Adipocyte (in vitro differentiated cells): ENCODE data around the gene ESF1.

ENCODE experiments used
- DNase-seq: peaks from one replicate; pipeline ENCODE4 v3.0.0-alpha.2; 2015; ENCODE audit warnings: low read depth
- H3K27me3 ChIP-seq: replicated peaks from 2 replicates; pipeline ENCODE4 v1.7.0; 2013; ENCODE audit warnings: mild to moderate bottlenecking, low read length, moderate library complexity; ENCODE audit not compliant: control insufficient read depth, insufficient read depth
- H3K36me3 ChIP-seq: 2 replicates; pipeline ENCODE4 v1.7.0; 2013; ENCODE audit warnings: low read length, mild to moderate bottlenecking, moderate library complexity; ENCODE audit not compliant: control insufficient read depth, insufficient read depth, severe bottlenecking
- H3K4me1 ChIP-seq: 2 replicates; pipeline ENCODE4 v1.7.0; 2013; ENCODE audit warnings: mild to moderate bottlenecking, low read length, moderate library complexity; ENCODE audit not compliant: control insufficient read depth, insufficient read depth
- H3K4me3 ChIP-seq: 2 replicates; pipeline ENCODE4 v1.7.0; 2013; ENCODE audit warnings: mild to moderate bottlenecking, low read length, moderate library complexity
- H3K9ac ChIP-seq: 2 replicates; pipeline ENCODE4 v1.7.0; 2013; ENCODE audit warnings: mild to moderate bottlenecking, low read length, moderate library complexity
- H3K9me3 ChIP-seq: 2 replicates; pipeline ENCODE4 v1.7.0; 2013; ENCODE audit warnings: mild to moderate bottlenecking, low read length, moderate library complexity; ENCODE audit not compliant: control insufficient read depth

ESF1 gene

DNA sequence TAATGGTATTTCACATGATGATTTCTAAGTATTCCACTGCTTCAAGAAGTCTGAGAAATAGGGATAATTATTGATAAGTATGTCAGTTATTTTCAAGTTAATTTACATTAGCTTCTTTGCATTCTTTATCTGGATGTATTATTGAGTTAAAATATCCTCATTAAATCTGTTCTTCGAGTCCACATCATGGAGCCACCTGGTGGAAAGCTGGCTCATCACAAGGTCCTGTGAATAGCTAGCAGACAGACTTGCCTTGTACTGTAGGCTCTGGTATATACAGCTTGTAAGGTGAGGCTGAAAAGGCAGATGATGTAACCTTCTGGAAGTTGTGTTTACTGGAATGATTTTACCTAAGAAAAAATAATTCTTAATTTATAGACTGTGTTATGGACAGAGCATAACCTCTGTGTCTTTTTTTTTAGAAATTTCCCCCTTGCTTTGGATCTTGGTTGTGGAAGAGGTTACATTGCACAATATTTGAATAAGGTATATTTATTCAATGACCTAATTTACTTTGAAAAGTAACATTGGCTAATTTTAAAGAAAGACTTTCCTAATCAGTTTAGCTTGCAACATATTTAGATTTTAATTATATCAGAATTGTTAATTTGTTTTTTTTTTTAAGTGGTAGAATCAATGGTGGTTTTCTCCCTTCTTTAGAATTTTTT lies 3.6 kb upstream of the ESF1 start:
- Histone ChIP-seq H3K27me3 (no peaks in the 10 kb centered on the region), H3K9ac (no peak overlapping the region), H3K4me1 (peaks cover 39% of the 10 kb centered on the region), H3K36me3 (peaks cover 58% of the 10 kb centered on the region), H3K4me3 (no peak overlapping the region), H3K9me3 (no peaks in the 10 kb centered on the region)
- DNase-seq = peak; percentile 70

DNA sequence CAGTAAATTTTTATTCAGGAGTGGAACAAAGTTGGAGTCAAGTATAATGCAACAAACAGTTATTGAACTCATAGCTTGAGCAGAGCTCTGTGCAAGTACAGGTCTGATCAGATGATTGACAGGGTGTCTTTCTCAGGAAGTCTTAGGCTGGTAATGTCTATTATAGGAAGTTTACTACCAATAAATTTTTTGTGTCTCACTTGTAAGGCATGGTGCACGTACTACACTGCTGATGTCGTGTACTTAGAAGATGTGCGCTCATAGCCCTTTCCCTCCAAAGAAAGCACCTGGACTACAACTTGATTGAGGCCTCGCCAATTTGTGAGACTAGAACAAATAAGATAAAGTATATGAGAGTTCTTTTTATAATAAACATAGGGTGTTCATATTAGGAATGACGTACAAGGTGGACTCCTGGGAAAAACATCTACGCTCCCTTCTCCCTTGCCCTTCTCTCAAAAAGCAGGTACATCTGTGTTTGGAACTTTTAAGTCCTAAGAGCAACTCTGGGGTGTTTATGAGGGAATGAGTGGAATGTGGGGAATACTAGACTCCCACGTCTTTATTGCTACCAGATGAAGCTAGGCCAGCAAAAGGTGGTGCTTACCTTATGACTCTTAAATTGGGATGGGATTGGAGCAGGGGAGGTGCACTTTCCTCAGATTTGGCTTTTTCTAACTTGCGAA lies 1.6 kb upstream of the ESF1 start:
- peak overlapping the region; percentile 96 for H3K4me3 ChIP-seq
- H3K9me3 ChIP-seq = no peaks in the 10 kb centered on the region
- H3K9ac ChIP-seq = peak overlapping the region; percentile 94
- DNase-seq = no peak
- no peaks in the 10 kb centered on the region for H3K27me3 ChIP-seq
- H3K4me1 ChIP-seq = peaks cover 31% of the 10 kb centered on the region
- H3K36me3 ChIP-seq = peaks cover 51% of the 10 kb centered on the region

- H3K27me3 ChIP-seq = no peaks in the 10 kb centered on the region
- H3K9me3 ChIP-seq = no peaks in the 10 kb centered on the region
- H3K36me3 ChIP-seq = peaks cover 47% of the 10 kb centered on the region
- peak overlapping the region; percentile 96 for H3K4me3 ChIP-seq
- H3K9ac ChIP-seq = peak overlapping the region; percentile 94
- peaks cover 31% of the 10 kb centered on the region for H3K4me1 ChIP-seq
- no peak for DNase-seq
These were observed 337 bp downstream of the ESF1 start for GRCh38 chr20:13784271-13784892.

GRCh38 chr20:13783528-13783927 lies 1.2 kb downstream of the ESF1 start:
- peaks cover 39% of the 10 kb centered on the region for H3K36me3 ChIP-seq
- H3K4me1 ChIP-seq = peaks cover 31% of the 10 kb centered on the region
- H3K9me3 ChIP-seq = no peaks in the 10 kb centered on the region
- no peaks in the 10 kb centered on the region for H3K27me3 ChIP-seq
- DNase-seq = no peak
- H3K4me3 ChIP-seq = peak overlapping the region; percentile 96
- peak overlapping the region; percentile 94 for H3K9ac ChIP-seq

DNA sequence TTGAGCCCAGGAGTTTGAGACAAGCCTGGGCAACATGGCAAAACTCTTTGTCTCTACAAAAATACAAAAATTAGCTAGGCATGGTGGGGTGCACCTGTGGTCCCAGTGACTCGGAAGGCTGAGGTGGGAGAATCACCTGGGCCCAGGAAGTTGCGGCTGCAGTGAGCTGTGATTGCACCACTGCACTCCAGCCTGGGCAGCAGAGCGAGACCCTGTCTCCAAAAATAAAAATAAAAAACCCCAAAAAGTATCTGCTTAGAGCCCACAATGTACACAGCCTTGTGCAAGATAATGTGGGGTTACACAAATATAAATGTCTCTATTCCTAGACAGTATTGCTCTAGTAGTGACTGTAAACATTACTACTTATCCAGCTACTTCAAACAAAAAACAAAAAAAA lies 5.9 kb downstream of the ESF1 start:
- no peak overlapping the region for H3K4me3 ChIP-seq
- H3K36me3 ChIP-seq = peaks cover 62% of the 10 kb centered on the region
- no peak for DNase-seq
- no peak overlapping the region for H3K9ac ChIP-seq
- no peaks in the 10 kb centered on the region for H3K9me3 ChIP-seq
- H3K4me1 ChIP-seq = peaks cover 10% of the 10 kb centered on the region
- H3K27me3 ChIP-seq = no peaks in the 10 kb centered on the region

DNA sequence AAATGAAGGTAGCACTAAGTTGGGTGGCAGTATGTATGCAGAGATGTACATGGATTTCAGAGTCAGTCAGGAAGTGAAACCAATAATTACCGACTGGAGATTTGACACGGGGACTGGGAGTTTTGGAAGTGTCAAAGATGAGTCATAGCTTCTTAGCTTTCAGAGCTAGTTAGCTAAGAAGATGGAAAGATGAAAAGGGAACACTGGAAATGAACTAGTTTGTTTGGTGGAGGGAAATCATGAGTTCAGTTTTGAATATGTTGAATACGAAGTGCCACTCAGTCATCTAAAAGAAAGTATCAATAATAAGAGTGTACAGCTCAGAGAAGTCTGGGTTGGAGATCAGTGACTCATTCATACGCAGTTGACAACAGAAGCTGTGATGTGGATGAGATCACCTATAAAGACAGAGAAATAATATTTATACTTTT lies 7.5 kb downstream of the ESF1 start:
- no peak overlapping the region for H3K9ac ChIP-seq
- no peak for DNase-seq
- no peaks in the 10 kb centered on the region for H3K9me3 ChIP-seq
- H3K4me1 ChIP-seq = peaks cover 7% of the 10 kb centered on the region
- no peaks in the 10 kb centered on the region for H3K27me3 ChIP-seq
- H3K4me3 ChIP-seq = no peak overlapping the region
- peaks cover 57% of the 10 kb centered on the region for H3K36me3 ChIP-seq

GRCh38 chr20:13775867-13776266 lies 8.9 kb downstream of the ESF1 start:
- Histone ChIP-seq H3K4me1 (peaks cover 8% of the 10 kb centered on the region), H3K27me3 (no peaks in the 10 kb centered on the region), H3K4me3 (no peak overlapping the region), H3K36me3 (peaks cover 55% of the 10 kb centered on the region), H3K9me3 (no peaks in the 10 kb centered on the region), H3K9ac (no peak overlapping the region)
- no peak for DNase-seq

- DNase-seq = no peak
- H3K9me3 ChIP-seq = no peaks in the 10 kb centered on the region
- no peaks in the 10 kb centered on the region for H3K27me3 ChIP-seq
- no peak overlapping the region for H3K4me3 ChIP-seq
- H3K36me3 ChIP-seq = peaks cover 72% of the 10 kb centered on the region
- peaks cover 8% of the 10 kb centered on the region for H3K4me1 ChIP-seq
- peak overlapping the region; percentile 5 for H3K9ac ChIP-seq
These were observed 12.2 kb downstream of the ESF1 start for GRCh38 chr20:13772529-13772928.

DNA sequence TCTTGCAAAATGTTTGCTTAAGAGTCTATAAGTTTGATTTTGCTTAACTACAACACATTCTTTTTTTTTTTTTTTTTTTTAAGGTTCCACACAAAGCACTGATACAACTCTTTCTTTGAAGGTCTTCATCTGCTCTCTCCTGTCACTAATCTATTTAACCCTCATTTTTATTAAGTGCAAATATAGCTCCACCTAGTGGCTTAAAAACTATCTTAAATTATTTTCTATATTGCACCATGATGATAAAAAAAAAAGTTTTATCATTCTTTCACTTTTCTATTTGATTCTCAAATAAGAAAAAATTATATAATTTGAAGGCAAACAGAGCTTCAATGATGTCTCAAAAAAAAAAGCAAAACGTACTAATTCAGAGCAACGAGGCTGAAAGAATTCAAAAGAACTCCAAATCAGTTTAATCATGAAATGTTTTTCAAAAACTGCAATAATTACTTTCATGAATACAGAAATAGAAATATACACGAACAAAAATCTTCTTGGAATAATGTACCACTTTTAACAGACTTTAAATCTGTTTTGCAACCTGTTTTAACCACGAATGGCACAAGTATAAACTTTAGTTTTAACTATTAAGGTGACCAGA lies 12.8 kb downstream of the ESF1 start:
- Histone ChIP-seq H3K9me3 (no peaks in the 10 kb centered on the region), H3K27me3 (no peaks in the 10 kb centered on the region), H3K4me3 (no peak overlapping the region), H3K36me3 (peaks cover 73% of the 10 kb centered on the region), H3K9ac (peak overlapping the region; percentile 5), H3K4me1 (peaks cover 4% of the 10 kb centered on the region)
- DNase-seq = peak; percentile 83

GRCh38 chr20:13770141-13770540 lies 14.6 kb downstream of the ESF1 start:
- no peak for DNase-seq
- peaks cover 73% of the 10 kb centered on the region for H3K36me3 ChIP-seq
- H3K9ac ChIP-seq = no peak overlapping the region
- peaks cover 14% of the 10 kb centered on the region for H3K9me3 ChIP-seq
- H3K4me3 ChIP-seq = no peak overlapping the region
- H3K27me3 ChIP-seq = no peaks in the 10 kb centered on the region
- peaks cover 4% of the 10 kb centered on the region for H3K4me1 ChIP-seq

DNA sequence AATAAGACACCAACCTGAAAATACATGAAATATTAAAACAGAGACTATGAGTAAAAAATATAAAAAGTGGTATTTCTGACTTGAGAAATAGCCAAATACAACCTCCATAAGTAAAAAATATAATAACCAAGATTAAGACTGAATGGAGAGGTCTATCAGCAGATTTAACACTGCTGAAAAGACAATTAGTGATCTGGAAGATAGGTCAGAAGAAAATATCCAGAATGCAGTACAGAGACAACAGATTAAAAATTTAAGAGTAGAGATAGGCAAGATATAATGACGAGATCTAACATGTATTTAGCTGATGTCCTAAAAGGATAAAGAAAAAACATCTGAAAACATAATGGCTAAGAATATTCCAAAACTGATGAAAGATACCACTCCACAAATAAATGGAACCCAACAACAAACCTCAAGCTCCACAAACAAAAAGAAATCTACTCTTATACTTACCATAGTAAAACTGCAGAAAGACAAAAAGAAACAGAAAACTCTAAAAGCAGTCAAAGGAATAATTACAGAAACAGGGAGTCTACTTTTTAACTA lies 18.8 kb downstream of the ESF1 start:
- H3K4me1 ChIP-seq = no peaks in the 10 kb centered on the region
- H3K27me3 ChIP-seq = no peaks in the 10 kb centered on the region
- peaks cover 82% of the 10 kb centered on the region for H3K36me3 ChIP-seq
- no peak overlapping the region for H3K4me3 ChIP-seq
- H3K9me3 ChIP-seq = peaks cover 14% of the 10 kb centered on the region
- H3K9ac ChIP-seq = no peak overlapping the region
- DNase-seq = no peak
